AG10803 (cell line): ENCODE measurements around the gene ATP5PB.

Source experiments
- DNase-seq: peaks from one replicate; pipeline ENCODE4 v3.0.0; 2010; ENCODE audit warnings: low read depth
- H3K4me3 ChIP-seq: 2 replicates; pipeline ENCODE4 v1.5.1; 2011; ENCODE audit warnings: mild to moderate bottlenecking, low read length, control low read depth
- CTCF ChIP-seq: conservative IDR thresholded peaks from 2 replicates; pipeline ENCODE4 v1.5.1; 2011; ENCODE audit warnings: mild to moderate bottlenecking, low read length, control low read depth, inconsistent platforms

The ATP5PB gene

GRCh38 chr1:111446967-111447892 is 2.0 kb upstream of the ATP5PB start:
- DNase-seq, result no peak
- TF ChIP-seq CTCF, result no peak
- H3K4me3 ChIP-seq, result peak overlapping the region; percentile 87

GRCh38 chr1:111448482-111448917 is 764 bp upstream of the ATP5PB start:
- peak overlapping the region; percentile 87 for H3K4me3 ChIP-seq
- peak; percentile 4 for DNase-seq
- TF ChIP-seq CTCF, result no peak

- peak overlapping the region; percentile 96 for H3K4me3 ChIP-seq
- DNase-seq, result no peak
- TF ChIP-seq CTCF, result no peak
These were observed 396 bp downstream of the ATP5PB start for GRCh38 chr1:111449703-111450017.

- no peak for TF ChIP-seq CTCF
- H3K4me3 ChIP-seq, result peak overlapping the region; percentile 96
- no peak for DNase-seq
These were observed 921 bp downstream of the ATP5PB start for GRCh38 chr1:111450185-111450584.

GRCh38 chr1:111452581-111452980 is 3.3 kb downstream of the ATP5PB start:
- H3K4me3 ChIP-seq, result no peak overlapping the region
- no peak for DNase-seq
- TF ChIP-seq CTCF, result no peak

- TF ChIP-seq CTCF, result no peak
- no peak overlapping the region for H3K4me3 ChIP-seq
These were observed 4.4 kb downstream of the ATP5PB start for GRCh38 chr1:111453706-111454105.

More at GRCh38 chr1:111453706-111454105, 4.4 kb downstream of the ATP5PB start:
- no peak for DNase-seq
